Measurements from ENCODE around the gene MMP23B. TPM values are rescaled to one million over a fixed set of nuclear protein-coding genes. Genes with fewer than 3 reads are reported as not detected.

Gene MMP23B
- total and polyA plus RNA-seq, 2 experiments from 2014 or later = 73.4 to 136 TPM

DNA sequence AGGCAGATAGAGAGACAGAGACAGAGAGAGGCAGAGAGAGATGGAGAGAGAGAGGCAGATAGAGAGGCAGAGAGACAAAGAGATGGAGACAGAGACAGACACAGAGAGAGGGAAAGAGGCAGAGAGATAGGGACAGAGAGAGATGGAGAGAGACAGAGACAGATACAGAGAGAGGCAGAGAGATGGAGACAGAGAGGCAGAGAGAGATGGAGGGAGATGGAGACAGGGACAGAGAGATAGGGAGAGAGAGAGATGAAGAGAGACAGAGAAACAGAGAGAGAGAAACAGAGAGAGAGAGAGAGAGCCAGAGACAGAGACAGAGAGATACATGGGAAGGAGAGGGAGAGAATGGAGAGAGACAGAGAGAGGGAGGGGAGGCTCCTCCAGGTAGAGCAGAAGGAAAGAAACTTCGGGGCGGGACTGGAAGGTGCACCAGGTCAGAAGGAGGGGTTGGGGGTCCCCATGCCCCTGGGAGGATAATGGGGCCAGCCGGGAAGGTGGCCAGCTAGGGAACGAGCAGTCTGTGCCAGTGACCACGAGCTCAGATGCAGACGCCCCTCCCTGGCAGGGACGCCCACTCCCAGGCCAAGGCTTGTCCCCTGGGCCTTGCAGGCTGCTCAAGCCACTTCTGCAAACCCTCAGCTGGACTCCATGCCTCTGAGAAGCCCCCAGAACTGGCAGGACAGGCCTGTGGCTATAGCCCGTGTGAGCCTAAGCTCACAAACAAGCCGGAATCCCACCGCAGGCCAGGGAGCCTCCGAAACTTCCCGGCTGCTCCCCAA is 35.3 kb upstream of the MMP23B start:
- Histone ChIP-seq H3K4me1 (ENCODE audit: insufficient read depth) (peaks cover 3% of the 10 kb centered on the region), H3K79me2 (no peaks in the 10 kb centered on the region), H3K27me3 (peaks cover 54% of the 10 kb centered on the region), H3K4me2 (no peak overlapping the region), H3K27ac (no peak overlapping the region), H3K9me2 (replicated peaks; ENCODE audit: insufficient read depth) (no peaks in the 10 kb centered on the region), H3K4me3 (no peak overlapping the region), H2AFZ (no peak overlapping the region), H4K20me1 (ENCODE audit: insufficient read depth, poor library complexity, severe bottlenecking) (no peaks in the 10 kb centered on the region), H3K36me3 (replicated peaks; ENCODE audit: insufficient read depth, low read depth) (no peaks in the 10 kb centered on the region), H3K9me3 (ENCODE audit: low read depth) (no peaks in the 10 kb centered on the region)
- DNase-seq (ENCODE audit: low spot score) = no peak
- WGBS (ENCODE audit: low lambda C conversion rate, missing lambda C conversion rate) = 43% methylated on average over 12 of the region's 12 CpGs
- no peak for TF ChIP-seq EZH2phosphoT487 (IDR thresholded peaks at IDR 0.05; ENCODE audit: low read depth, severe bottlenecking, unreplicated experiment)
- TF ChIP-seq EZH2 (IDR thresholded peaks at IDR 0.05; ENCODE audit: borderline replicate concordance) = no peak
- TF ChIP-seq, protein P1, sequence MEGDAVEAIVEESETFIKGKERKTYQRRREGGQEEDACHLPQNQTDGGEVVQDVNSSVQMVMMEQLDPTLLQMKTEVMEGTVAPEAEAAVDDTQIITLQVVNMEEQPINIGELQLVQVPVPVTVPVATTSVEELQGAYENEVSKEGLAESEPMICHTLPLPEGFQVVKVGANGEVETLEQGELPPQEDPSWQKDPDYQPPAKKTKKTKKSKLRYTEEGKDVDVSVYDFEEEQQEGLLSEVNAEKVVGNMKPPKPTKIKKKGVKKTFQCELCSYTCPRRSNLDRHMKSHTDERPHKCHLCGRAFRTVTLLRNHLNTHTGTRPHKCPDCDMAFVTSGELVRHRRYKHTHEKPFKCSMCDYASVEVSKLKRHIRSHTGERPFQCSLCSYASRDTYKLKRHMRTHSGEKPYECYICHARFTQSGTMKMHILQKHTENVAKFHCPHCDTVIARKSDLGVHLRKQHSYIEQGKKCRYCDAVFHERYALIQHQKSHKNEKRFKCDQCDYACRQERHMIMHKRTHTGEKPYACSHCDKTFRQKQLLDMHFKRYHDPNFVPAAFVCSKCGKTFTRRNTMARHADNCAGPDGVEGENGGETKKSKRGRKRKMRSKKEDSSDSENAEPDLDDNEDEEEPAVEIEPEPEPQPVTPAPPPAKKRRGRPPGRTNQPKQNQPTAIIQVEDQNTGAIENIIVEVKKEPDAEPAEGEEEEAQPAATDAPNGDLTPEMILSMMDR (IDR thresholded peaks at IDR 0.05; ENCODE audit: poor library complexity) = no peak

DNA sequence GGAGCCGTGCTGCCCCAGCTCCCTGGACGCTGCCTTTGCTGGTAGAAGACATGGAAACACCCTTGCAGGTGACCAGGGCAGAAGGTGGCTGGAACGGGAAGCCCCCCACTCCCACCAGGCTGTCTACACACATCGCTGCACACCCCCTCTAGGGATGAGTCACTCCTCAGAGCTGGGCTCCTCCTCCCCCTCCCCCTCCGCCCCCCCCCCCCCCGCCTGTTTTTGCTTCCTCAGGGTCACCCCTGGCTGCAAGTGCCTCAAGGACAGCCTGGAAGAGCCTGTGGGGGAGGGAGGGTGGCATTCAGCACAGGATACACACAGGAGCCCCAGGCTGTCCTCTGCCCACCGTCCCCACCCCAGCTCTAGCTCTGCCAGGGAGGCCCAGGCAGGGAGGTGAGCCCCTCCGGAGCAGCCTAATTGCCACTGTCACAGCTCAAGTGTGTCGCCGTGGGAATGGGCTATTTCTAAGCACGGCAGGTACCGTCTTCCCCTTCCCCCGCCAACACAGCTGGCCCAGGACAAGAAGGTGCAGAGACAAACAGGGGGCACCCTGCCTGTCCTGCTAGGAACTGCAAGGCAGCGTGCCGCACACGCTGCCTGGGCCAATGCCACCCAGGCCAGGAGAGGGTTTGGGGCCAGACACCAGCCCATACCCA is 34.6 kb upstream of the MMP23B start:
- 30% methylated on average over 12 of the region's 16 CpGs for WGBS (ENCODE audit: low lambda C conversion rate, missing lambda C conversion rate)
- peak; percentile 36 for DNase-seq (ENCODE audit: low spot score)
- H2AFZ ChIP-seq = no peak overlapping the region

DNA sequence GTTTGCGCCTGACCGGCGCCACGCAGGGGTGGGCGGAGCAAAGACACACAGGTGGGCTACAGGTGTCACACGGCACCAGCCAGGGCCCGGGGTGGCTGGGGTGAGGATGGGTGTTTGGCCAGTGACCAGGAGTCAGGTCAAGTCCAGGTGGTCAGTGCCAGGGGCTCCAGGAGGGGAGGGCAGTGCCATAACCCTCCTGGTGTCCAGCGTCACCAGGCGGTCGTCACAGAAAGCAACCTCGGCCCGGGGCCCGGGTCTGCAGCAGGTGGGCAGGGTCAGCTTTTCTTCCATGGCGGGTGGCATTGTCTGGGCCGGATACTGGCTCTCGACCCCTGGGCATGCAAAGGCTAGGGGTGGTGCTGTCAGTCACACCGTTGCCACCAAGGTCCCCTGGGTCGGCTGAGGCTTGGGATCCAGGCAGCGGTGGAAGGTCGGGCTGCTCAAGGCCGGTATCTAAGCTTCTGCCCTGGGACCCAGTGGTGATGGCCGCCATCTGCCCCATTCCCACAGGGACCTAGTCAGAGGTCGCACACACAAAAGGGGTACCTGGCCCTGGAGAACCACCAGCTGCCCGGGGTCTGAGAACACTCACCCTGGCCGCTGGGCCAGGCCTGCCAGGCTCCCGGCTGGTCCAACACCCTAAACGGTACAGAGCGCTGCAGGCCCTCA is 33.8 kb upstream of the MMP23B start:
- no peaks in the 10 kb centered on the region for H3K9me2 ChIP-seq (replicated peaks; ENCODE audit: insufficient read depth)
- H3K9me3 ChIP-seq (ENCODE audit: low read depth) = no peaks in the 10 kb centered on the region
- WGBS (ENCODE audit: low lambda C conversion rate, missing lambda C conversion rate) = 93% methylated on average over 26 of the region's 28 CpGs
- H3K27ac ChIP-seq = no peak overlapping the region
- H3K4me1 ChIP-seq (ENCODE audit: insufficient read depth) = peaks cover 3% of the 10 kb centered on the region
- no peak for DNase-seq (ENCODE audit: low spot score)
- no peak overlapping the region for H2AFZ ChIP-seq
- H3K4me2 ChIP-seq = no peak overlapping the region
- no peak overlapping the region for H3K4me3 ChIP-seq
- TF ChIP-seq EZH2 (IDR thresholded peaks at IDR 0.05; ENCODE audit: borderline replicate concordance) (no peak), EZH2phosphoT487 (IDR thresholded peaks at IDR 0.05; ENCODE audit: low read depth, severe bottlenecking, unreplicated experiment) (no peak)
- TF ChIP-seq, protein P1 (IDR thresholded peaks at IDR 0.05; ENCODE audit: poor library complexity) = no peak
- H3K27me3 ChIP-seq = peaks cover 67% of the 10 kb centered on the region
- H3K79me2 ChIP-seq = no peaks in the 10 kb centered on the region
- H4K20me1 ChIP-seq (ENCODE audit: insufficient read depth, poor library complexity, severe bottlenecking) = no peaks in the 10 kb centered on the region
- H3K36me3 ChIP-seq (replicated peaks; ENCODE audit: insufficient read depth, low read depth) = no peaks in the 10 kb centered on the region

More for the DNA sequence above, 34.6 kb upstream of the MMP23B start:
- Histone ChIP-seq H3K4me2 (no peak overlapping the region), H3K4me3 (no peak overlapping the region), H3K4me1 (ENCODE audit: insufficient read depth) (peaks cover 3% of the 10 kb centered on the region), H3K27ac (no peak overlapping the region), H3K9me3 (ENCODE audit: low read depth) (no peaks in the 10 kb centered on the region), H3K36me3 (replicated peaks; ENCODE audit: insufficient read depth, low read depth) (no peaks in the 10 kb centered on the region), H4K20me1 (ENCODE audit: insufficient read depth, poor library complexity, severe bottlenecking) (no peaks in the 10 kb centered on the region), H3K79me2 (no peaks in the 10 kb centered on the region), H3K27me3 (peaks cover 61% of the 10 kb centered on the region), H3K9me2 (replicated peaks; ENCODE audit: insufficient read depth) (no peaks in the 10 kb centered on the region)
- no peak for TF ChIP-seq EZH2phosphoT487 (IDR thresholded peaks at IDR 0.05; ENCODE audit: low read depth, severe bottlenecking, unreplicated experiment)
- TF ChIP-seq, protein P1 (IDR thresholded peaks at IDR 0.05; ENCODE audit: poor library complexity) = peak; percentile 17
